ENCODE results near the gene WSB1. TPM values are rescaled to one million over a fixed set of nuclear protein-coding genes. Genes with fewer than 3 reads are reported as not detected.

The WSB1 gene
- total RNA-seq, 1 donor from 2014 or later, result 521 TPM

DNA sequence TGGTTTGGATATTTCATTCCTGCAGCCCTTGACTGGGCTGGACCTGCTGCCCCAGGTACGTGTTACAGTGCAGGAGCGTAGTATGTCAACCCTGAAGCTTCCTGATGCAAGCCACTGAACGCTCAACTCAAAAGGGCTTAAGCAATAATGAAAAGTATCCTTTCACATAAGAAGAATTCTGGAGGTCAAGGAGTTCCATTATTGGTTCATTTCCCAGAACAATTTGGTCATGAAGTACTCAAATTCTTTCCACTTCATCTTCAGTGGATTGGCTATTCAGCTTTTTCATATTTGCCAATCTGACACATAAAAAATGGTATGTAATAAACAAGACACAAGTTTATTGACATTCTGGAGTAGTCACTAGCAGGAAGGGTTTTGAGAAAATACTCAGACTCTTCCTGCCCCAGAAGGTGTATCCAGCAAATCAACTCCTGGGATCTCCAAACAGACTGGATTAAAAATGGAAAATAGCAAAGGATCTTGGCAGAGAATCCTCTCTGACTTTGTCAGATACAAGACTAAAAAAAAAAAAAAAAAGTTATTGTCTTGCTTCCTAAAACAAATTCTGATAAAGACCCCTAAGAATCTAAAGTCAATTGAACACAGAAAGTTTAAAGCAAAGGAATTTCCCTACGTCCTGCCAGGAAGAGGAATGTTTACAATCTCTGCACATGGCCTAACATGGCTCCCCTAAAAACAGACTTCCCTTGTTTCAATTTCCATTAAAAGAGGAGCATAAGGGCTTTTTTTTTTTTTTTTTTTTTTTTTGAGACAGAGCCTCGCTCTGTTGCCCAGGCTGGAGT, 37.5 kb upstream of the WSB1 start:
- Histone ChIP-seq H3K4me3 (no peak overlapping the region), H3K79me2 (ENCODE audit: low read depth) (no peaks in the 10 kb centered on the region), H3F3A (ENCODE audit: low read depth) (no peaks in the 10 kb centered on the region), H3K4me2 (no peak overlapping the region), H3K27me3 (no peaks in the 10 kb centered on the region), H3K4me1 (no peaks in the 10 kb centered on the region), H2AFZ (replicated peaks) (no peak overlapping the region), H4K20me1 (ENCODE audit: low read depth) (no peaks in the 10 kb centered on the region), H3K9ac (no peak overlapping the region), H3K36me3 (no peaks in the 10 kb centered on the region), H3K27ac (no peak overlapping the region), H3K9me3 (ENCODE audit: low read depth) (no peaks in the 10 kb centered on the region)
- no peak overlapping the region for H3K4me3 Mint-ChIP-seq
- no peaks in the 10 kb centered on the region for H3K4me1 Mint-ChIP-seq
- H3K27me3 Mint-ChIP-seq (ENCODE audit: insufficient read depth, low read depth), result peaks cover 4% of the 10 kb centered on the region
- H3K36me3 Mint-ChIP-seq, result no peaks in the 10 kb centered on the region
- TF ChIP-seq EZH2 (IDR thresholded peaks at IDR 0.05) (no peak), EZH2phosphoT487 (IDR thresholded peaks at IDR 0.05) (no peak)
- TF ChIP-seq, protein P1, sequence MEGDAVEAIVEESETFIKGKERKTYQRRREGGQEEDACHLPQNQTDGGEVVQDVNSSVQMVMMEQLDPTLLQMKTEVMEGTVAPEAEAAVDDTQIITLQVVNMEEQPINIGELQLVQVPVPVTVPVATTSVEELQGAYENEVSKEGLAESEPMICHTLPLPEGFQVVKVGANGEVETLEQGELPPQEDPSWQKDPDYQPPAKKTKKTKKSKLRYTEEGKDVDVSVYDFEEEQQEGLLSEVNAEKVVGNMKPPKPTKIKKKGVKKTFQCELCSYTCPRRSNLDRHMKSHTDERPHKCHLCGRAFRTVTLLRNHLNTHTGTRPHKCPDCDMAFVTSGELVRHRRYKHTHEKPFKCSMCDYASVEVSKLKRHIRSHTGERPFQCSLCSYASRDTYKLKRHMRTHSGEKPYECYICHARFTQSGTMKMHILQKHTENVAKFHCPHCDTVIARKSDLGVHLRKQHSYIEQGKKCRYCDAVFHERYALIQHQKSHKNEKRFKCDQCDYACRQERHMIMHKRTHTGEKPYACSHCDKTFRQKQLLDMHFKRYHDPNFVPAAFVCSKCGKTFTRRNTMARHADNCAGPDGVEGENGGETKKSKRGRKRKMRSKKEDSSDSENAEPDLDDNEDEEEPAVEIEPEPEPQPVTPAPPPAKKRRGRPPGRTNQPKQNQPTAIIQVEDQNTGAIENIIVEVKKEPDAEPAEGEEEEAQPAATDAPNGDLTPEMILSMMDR (IDR thresholded peaks at IDR 0.05), result no peak
- H3K9me3 Mint-ChIP-seq, result peaks cover 7% of the 10 kb centered on the region
- no peak overlapping the region for H3K27ac Mint-ChIP-seq
- DNase-seq (ENCODE audit: low spot score), result no peak

DNA sequence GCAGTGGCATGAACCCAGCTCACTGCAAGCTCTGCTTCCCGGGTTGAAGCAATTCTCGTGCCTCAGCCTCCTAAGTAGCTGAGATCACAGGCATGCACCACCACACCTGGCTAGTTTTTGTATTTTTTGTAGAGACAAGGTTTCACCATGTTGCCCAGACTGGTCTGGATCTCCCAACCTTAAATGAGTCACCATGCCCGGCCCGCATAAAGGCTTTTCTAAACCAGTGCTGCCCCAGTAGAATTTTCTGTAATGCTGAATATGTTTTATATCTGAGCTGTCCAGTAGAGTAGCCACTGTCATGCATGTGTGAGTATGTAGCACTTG, 36.9 kb upstream of the WSB1 start:
- TF ChIP-seq EZH2 (IDR thresholded peaks at IDR 0.05), result no peak
- TF ChIP-seq EZH2phosphoT487 (IDR thresholded peaks at IDR 0.05), result no peak
- TF ChIP-seq, protein P1 (IDR thresholded peaks at IDR 0.05), result no peak

DNA sequence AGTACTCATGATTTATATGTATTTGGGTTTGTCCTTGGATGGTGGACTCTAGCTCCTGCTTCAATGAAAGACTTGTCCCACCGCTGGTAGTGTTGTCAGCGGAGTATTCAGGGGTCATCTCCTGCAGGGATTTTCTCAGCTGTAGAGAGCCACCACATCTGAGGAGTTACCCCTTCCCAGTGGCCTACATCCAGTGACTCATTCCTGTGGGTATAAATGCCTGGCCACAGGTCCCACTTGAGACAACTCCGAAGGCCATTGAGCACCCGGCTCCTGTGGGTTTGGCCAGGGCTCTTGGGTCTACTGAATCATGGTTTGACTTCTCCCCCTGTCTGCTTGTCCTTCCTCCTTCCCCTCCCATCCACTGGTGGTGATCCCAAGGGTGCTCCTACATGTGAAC, 34.6 kb upstream of the WSB1 start:
- H3F3A ChIP-seq (ENCODE audit: low read depth), result no peaks in the 10 kb centered on the region
- no peaks in the 10 kb centered on the region for H3K36me3 ChIP-seq
- Mint-ChIP-seq H3K4me1 (no peaks in the 10 kb centered on the region), H3K4me3 (no peak overlapping the region), H3K27ac (no peak overlapping the region), H3K9me3 (no peaks in the 10 kb centered on the region), H3K36me3 (no peaks in the 10 kb centered on the region), H3K27me3 (ENCODE audit: insufficient read depth, low read depth) (peaks cover 2% of the 10 kb centered on the region)
- no peak overlapping the region for H3K27ac ChIP-seq
- no peaks in the 10 kb centered on the region for H3K79me2 ChIP-seq (ENCODE audit: low read depth)
- H3K9ac ChIP-seq, result no peak overlapping the region
- H3K4me1 ChIP-seq, result no peaks in the 10 kb centered on the region
- no peak for DNase-seq (ENCODE audit: low spot score)
- no peaks in the 10 kb centered on the region for H4K20me1 ChIP-seq (ENCODE audit: low read depth)
- no peak overlapping the region for H2AFZ ChIP-seq (replicated peaks)
- H3K27me3 ChIP-seq, result no peaks in the 10 kb centered on the region
- no peak overlapping the region for H3K4me3 ChIP-seq
- TF ChIP-seq EZH2 (IDR thresholded peaks at IDR 0.05) (no peak), EZH2phosphoT487 (IDR thresholded peaks at IDR 0.05) (no peak)
- TF ChIP-seq, protein P1 (IDR thresholded peaks at IDR 0.05), result no peak
- H3K9me3 ChIP-seq (ENCODE audit: low read depth), result no peaks in the 10 kb centered on the region
- H3K4me2 ChIP-seq, result no peak overlapping the region

More for the DNA sequence above, 36.9 kb upstream of the WSB1 start:
- Mint-ChIP-seq H3K27me3 (ENCODE audit: insufficient read depth, low read depth) (peaks cover 4% of the 10 kb centered on the region), H3K9me3 (peaks cover 7% of the 10 kb centered on the region), H3K4me1 (no peaks in the 10 kb centered on the region), H3K36me3 (no peaks in the 10 kb centered on the region), H3K4me3 (no peak overlapping the region), H3K27ac (no peak overlapping the region)
- Histone ChIP-seq H3K4me1 (no peaks in the 10 kb centered on the region), H3K36me3 (no peaks in the 10 kb centered on the region), H2AFZ (replicated peaks) (no peak overlapping the region), H3K79me2 (ENCODE audit: low read depth) (no peaks in the 10 kb centered on the region), H3K9ac (no peak overlapping the region), H3K4me3 (no peak overlapping the region), H4K20me1 (ENCODE audit: low read depth) (no peaks in the 10 kb centered on the region), H3F3A (ENCODE audit: low read depth) (no peaks in the 10 kb centered on the region), H3K27ac (no peak overlapping the region), H3K4me2 (no peak overlapping the region), H3K9me3 (ENCODE audit: low read depth) (no peaks in the 10 kb centered on the region), H3K27me3 (no peaks in the 10 kb centered on the region)
- no peak for DNase-seq (ENCODE audit: low spot score)

All from neural progenitor cell (in vitro differentiated cells).